Panc1 (cell line): ENCODE results near the gene ZNF892.

Experiments
- POLR2AphosphoS5 ChIP-seq: IDR thresholded peaks from 2 replicates; pipeline ENCODE4 v1.6.1; 2012; ENCODE audit warnings: mild to moderate bottlenecking, low read depth, low read length, moderate library complexity
- SIN3A ChIP-seq: IDR thresholded peaks from 2 replicates; pipeline ENCODE4 v1.6.1; 2012; ENCODE audit warnings: low read depth, mild to moderate bottlenecking, low read length, moderate library complexity, borderline replicate concordance; ENCODE audit not compliant: insufficient read depth
- TCF7L2 ChIP-seq: IDR thresholded peaks from 2 replicates; pipeline ENCODE4 v1.6.1; 2011; ENCODE audit warnings: mild to moderate bottlenecking, low read depth, low read length, inconsistent platforms
- TF ChIP-seq, protein P1 (sequence below): fragments of 450-650 bp; IDR thresholded peaks from 2 replicates; pipeline ENCODE4 v1.5.1; 2017; ENCODE audit warnings: mild to moderate bottlenecking
- TF ChIP-seq, protein P2 (sequence below), 2 experiments: IDR thresholded peaks; 2 replicates each; pipeline ENCODE4 v1.6.1; 2011 to 2012; ENCODE audit warnings: low read depth in 2 of 2, control low read depth in 1 of 2, low read length in 1 of 2, mild to moderate bottlenecking in 1 of 2, moderate library complexity in 1 of 2; ENCODE audit not compliant: insufficient read depth in 1 of 2

DNA sequence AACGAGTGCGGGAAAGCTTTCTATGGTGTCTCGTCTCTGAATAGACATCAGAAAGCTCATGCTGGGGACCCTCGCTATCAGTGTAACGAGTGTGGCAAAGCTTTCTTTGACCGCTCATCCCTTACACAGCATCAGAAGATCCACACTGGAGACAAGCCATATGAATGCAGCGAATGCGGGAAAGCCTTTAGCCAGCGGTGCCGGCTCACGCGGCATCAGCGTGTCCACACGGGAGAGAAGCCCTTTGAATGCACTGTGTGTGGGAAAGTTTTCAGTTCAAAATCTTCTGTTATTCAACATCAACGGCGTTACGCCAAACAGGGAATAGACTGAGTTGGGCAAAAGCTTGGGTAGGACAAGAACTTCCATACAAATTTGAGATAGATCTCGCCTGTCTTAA, 25.5 kb upstream of the ZNF892 start:
- TF ChIP-seq, protein P1, sequence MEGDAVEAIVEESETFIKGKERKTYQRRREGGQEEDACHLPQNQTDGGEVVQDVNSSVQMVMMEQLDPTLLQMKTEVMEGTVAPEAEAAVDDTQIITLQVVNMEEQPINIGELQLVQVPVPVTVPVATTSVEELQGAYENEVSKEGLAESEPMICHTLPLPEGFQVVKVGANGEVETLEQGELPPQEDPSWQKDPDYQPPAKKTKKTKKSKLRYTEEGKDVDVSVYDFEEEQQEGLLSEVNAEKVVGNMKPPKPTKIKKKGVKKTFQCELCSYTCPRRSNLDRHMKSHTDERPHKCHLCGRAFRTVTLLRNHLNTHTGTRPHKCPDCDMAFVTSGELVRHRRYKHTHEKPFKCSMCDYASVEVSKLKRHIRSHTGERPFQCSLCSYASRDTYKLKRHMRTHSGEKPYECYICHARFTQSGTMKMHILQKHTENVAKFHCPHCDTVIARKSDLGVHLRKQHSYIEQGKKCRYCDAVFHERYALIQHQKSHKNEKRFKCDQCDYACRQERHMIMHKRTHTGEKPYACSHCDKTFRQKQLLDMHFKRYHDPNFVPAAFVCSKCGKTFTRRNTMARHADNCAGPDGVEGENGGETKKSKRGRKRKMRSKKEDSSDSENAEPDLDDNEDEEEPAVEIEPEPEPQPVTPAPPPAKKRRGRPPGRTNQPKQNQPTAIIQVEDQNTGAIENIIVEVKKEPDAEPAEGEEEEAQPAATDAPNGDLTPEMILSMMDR, result no peak
- no peak for TF ChIP-seq SIN3A
- TF ChIP-seq POLR2AphosphoS5, result no peak
- TF ChIP-seq, protein P2, sequence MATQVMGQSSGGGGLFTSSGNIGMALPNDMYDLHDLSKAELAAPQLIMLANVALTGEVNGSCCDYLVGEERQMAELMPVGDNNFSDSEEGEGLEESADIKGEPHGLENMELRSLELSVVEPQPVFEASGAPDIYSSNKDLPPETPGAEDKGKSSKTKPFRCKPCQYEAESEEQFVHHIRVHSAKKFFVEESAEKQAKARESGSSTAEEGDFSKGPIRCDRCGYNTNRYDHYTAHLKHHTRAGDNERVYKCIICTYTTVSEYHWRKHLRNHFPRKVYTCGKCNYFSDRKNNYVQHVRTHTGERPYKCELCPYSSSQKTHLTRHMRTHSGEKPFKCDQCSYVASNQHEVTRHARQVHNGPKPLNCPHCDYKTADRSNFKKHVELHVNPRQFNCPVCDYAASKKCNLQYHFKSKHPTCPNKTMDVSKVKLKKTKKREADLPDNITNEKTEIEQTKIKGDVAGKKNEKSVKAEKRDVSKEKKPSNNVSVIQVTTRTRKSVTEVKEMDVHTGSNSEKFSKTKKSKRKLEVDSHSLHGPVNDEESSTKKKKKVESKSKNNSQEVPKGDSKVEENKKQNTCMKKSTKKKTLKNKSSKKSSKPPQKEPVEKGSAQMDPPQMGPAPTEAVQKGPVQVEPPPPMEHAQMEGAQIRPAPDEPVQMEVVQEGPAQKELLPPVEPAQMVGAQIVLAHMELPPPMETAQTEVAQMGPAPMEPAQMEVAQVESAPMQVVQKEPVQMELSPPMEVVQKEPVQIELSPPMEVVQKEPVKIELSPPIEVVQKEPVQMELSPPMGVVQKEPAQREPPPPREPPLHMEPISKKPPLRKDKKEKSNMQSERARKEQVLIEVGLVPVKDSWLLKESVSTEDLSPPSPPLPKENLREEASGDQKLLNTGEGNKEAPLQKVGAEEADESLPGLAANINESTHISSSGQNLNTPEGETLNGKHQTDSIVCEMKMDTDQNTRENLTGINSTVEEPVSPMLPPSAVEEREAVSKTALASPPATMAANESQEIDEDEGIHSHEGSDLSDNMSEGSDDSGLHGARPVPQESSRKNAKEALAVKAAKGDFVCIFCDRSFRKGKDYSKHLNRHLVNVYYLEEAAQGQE (IDR thresholded peaks at IDR 0.05; ENCODE audit: insufficient read depth in 1 of 2, low read depth in 2 of 2, low read length in 1 of 2), result no peak
- TF ChIP-seq TCF7L2, result no peak
